Heart left ventricle (tissue), 13 donors: ENCODE data around the gene DCLK1.

ENCODE experiments used
- CTCF ChIP-seq, 12 donors: fragments of 200-600 bp; sonication (generic) in 4 of 12; IDR thresholded peaks; one replicate each; pipeline versions ENCODE4 v1.5.0 to v1.8.0; 2018 to 2022; ENCODE audit warnings: antibody characterized with exemption in 12 of 12, mild to moderate bottlenecking in 5 of 12
- POLR2A ChIP-seq, 2 donors: fragments of 450-650 bp; IDR thresholded peaks; one replicate each; pipeline ENCODE4 v1.6.1; 2017; ENCODE audit warnings: antibody characterized with exemption in 2 of 2, mild to moderate bottlenecking in 2 of 2, moderate library complexity in 2 of 2
- donor health status: ischemic (EF 13 %, LVEDD 7.1; RV severe dilation, severe dysfunction).
- donor health status: DM: no; HTN: yes; CAD: no.
- donor health status: DM: no; HTN: no; CAD: no.
- donor health status: ischemic (EF 25% LVEDD 6.9; RV normal size, moderate dysfunction).
- donor health status: ischemic (EF 25% LVEDD 5.7; RV mildly dilated, moderate dysfunction).
- donor health status: ischemic (EF 35%, LVEDD 5.7; RV mildly dilated, moderate dysfunction).
- donor health status: nonischemic (EF 11% LVEDD 7.7; RV severe dilation, severe dysfunction).
- donor health status: DM: yes; HTN: yes; CAD: no.
- donor health status: PGD.
- donor health status: ischemic (EF 29% LVEDD 5.4; RV normal size, mild dysfunction).
- donor health status: nonischemic (EF 23%, LVEDD 6.1; RV moderate dilation, normal function).

DNA sequence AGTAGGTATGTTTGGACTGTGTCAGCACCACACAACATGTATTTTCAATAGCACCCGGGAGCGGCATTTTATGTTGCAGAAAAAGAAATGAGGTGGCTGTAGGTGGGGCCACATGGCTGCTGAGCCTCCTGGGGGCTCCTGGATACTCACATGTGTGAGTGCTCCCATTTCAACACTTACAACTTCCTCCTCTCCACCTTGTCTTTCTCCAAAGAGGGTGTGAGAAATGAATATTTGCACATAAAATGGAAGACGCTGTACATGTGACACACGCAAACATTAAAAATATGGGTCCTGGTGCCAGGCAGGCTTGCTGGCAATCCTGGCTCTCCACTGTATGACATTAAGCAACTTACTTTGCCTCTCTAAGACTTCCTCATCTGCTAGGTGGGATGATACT lies 222.1 kb downstream of the DCLK1 start:
- no peak for TF ChIP-seq CTCF (IDR thresholded peaks at IDR 0.05)
- TF ChIP-seq POLR2A (IDR thresholded peaks at IDR 0.05): no peak
